ENCODE data around the gene RGS10.

GRCh38 chr10:119466076-119466475 is 76.4 kb downstream of the RGS10 start:
- TF ChIP-seq CTCF (IDR thresholded peaks at IDR 0.05) (no peak), POLR2A (IDR thresholded peaks at IDR 0.05) (no peak)

Data from tibial nerve (tissue), 3 donors.